Calu3 (cell line): ENCODE results near the gene RNU2-63P. TPM values are rescaled to one million over a fixed set of nuclear protein-coding genes. Genes with fewer than 3 reads are reported as not detected.

Experiments used
- Bru-seq: library from RNA; stranded (reverse); fragments of 400-500 nt; gene quantifications from one replicate; lab custom pipeline; 2021; lab: Mats Ljungman, UMichigan
- BruChase-seq, 2 experiments: library from RNA; stranded (reverse); fragments of 400-500 nt; gene quantifications; one replicate each; lab custom pipeline; 2021; lab: Mats Ljungman, UMichigan
- BruUV-seq: library from RNA; stranded (reverse); fragments of 400-500 nt; replicated peaks from 2 replicates; lab custom pipeline; 2021; lab: Mats Ljungman, UMichigan
- CTCF ChIA-PET: fragments of 300-600 bp; sonication (Branson Sonifier 250); formaldehyde crosslinking; loops from one replicate; lab custom pipeline; 2022; ENCODE audit warnings: antibody characterized with exemption; lab: Charles Lee
- DNase-seq: peaks from one replicate; pipeline ENCODE4 v3.0.0; 2022
- H3K27ac Mint-ChIP-seq: one replicate; pipeline ENCODE4 v1.8.0; 2022; ENCODE audit warnings: mixed read lengths; ENCODE audit not compliant: unreplicated experiment
- H3K27me3 Mint-ChIP-seq: one replicate; pipeline ENCODE4 v1.8.0; 2022; ENCODE audit warnings: mixed read lengths; ENCODE audit not compliant: unreplicated experiment
- H3K36me3 Mint-ChIP-seq: one replicate; pipeline ENCODE4 v1.8.0; 2022; ENCODE audit warnings: mild to moderate bottlenecking, moderate library complexity, mixed read lengths; ENCODE audit not compliant: insufficient read depth, unreplicated experiment
- H3K4me1 Mint-ChIP-seq: one replicate; pipeline ENCODE4 v1.8.0; 2022; ENCODE audit warnings: mild to moderate bottlenecking, low read depth, mixed read lengths; ENCODE audit not compliant: unreplicated experiment
- H3K4me3 Mint-ChIP-seq: one replicate; pipeline ENCODE4 v1.8.0; 2022; ENCODE audit warnings: mild to moderate bottlenecking, low read depth, moderate library complexity, mixed read lengths; ENCODE audit not compliant: unreplicated experiment
- H3K9me3 Mint-ChIP-seq: one replicate; pipeline ENCODE4 v1.8.0; 2022; ENCODE audit warnings: low read depth, mixed read lengths; ENCODE audit not compliant: unreplicated experiment
- CTCF ChIP-seq: fragments of 200-600 bp; IDR thresholded peaks from one replicate; pipeline ENCODE4 v1.8.0; 2022; ENCODE audit warnings: antibody characterized with exemption; ENCODE audit not compliant: unreplicated experiment
- intact Hi-C: fragments of 100-400 bp; cut with micrococcal nuclease; formaldehyde crosslinking; loops from one replicate; pipeline ENCODE4 v1.10.0; 2022; ENCODE audit not compliant: unreplicated experiment
- long read RNA-seq: library from polyadenylated mRNA; stranded (forward); transcript quantifications from one replicate; pipeline ENCODE4 v2.0.0, GENCODE V29; 2022
- total RNA-seq: library from RNA; stranded (reverse); gene quantifications from 2 replicates; pipeline ENCODE4 v1.2.3, GENCODE V29; 2022

Gene RNU2-63P
- total RNA-seq (not detected in 2 replicates), Bru-seq, nascent RNA (percentile 49 among the genes with signal in this experiment), BruChase-seq, experiment 1, labeled RNA remaining after a 6-hour chase (not detected), BruChase-seq, experiment 2, labeled RNA remaining after a 2-hour chase (not detected)
- long read RNA-seq, result 0 reads

- no peaks in the 10 kb centered on the region for H3K27me3 Mint-ChIP-seq
- intact Hi-C loops, result no loop called here
- peak within 1 kb of the TSS; percentile 100 for H3K27ac Mint-ChIP-seq
- CTCF ChIA-PET, result no interaction called here
- H3K4me3 Mint-ChIP-seq, result peak within 1 kb of the TSS; percentile 87
- peaks cover 21% of the 10 kb centered on the region for H3K36me3 Mint-ChIP-seq
- peaks cover 32% of the 10 kb centered on the region for H3K4me1 Mint-ChIP-seq
- H3K9me3 Mint-ChIP-seq, result no peaks in the 10 kb centered on the region
- BruUV-seq, result TSS peak; percentile 100
- peak; percentile 80 for DNase-seq
- no peak for TF ChIP-seq CTCF
These were observed at the start of gene RNU2-63P for GRCh38 chr2:88016086-88016959. Gene RNU2-63P (minus strand): TSS chr2:88016547.

- intact Hi-C loops, result no loop called here
- no peaks in the 10 kb centered on the region for H3K9me3 Mint-ChIP-seq
- no peak for TF ChIP-seq CTCF
- no peaks in the 10 kb centered on the region for H3K27me3 Mint-ChIP-seq
- CTCF ChIA-PET, result interaction anchor here (1.2 to 3.0 kb wide), 6 partner anchors 10 to 99 kb away, joined by 3 to 83 read pairs (median 6); no protein-coding TSS in a partner anchor
- no peak overlapping the region for H3K27ac Mint-ChIP-seq
- no peak for DNase-seq
- H3K4me1 Mint-ChIP-seq, result peaks cover 19% of the 10 kb centered on the region
- H3K4me3 Mint-ChIP-seq, result no peak overlapping the region
- peaks cover 3% of the 10 kb centered on the region for H3K36me3 Mint-ChIP-seq
- no TSS peak for BruUV-seq
These were observed 44.9 kb upstream of the RNU2-63P start for GRCh38 chr2:88061295-88061694.

- DNase-seq, result no peak
- no TSS peak for BruUV-seq
- Mint-ChIP-seq H3K27me3 (no peaks in the 10 kb centered on the region), H3K27ac (no peak overlapping the region), H3K9me3 (no peaks in the 10 kb centered on the region), H3K4me3 (no peak overlapping the region), H3K4me1 (peaks cover 23% of the 10 kb centered on the region), H3K36me3 (peaks cover 7% of the 10 kb centered on the region)
- TF ChIP-seq CTCF, result no peak
- CTCF ChIA-PET, result interaction anchor here (0.6 to 3.0 kb wide), 15 partner anchors 11 to 421 kb away, joined by 3 to 83 read pairs (median 4); partner anchors contain the start of gene THNSL2
- intact Hi-C loops, result no loop called here
These were observed 44.5 kb upstream of the RNU2-63P start for GRCh38 chr2:88060907-88061275.

- no TSS peak for BruUV-seq
These were observed 43.9 kb upstream of the RNU2-63P start for GRCh38 chr2:88059979-88060906.

More at GRCh38 chr2:88059979-88060906, 43.9 kb upstream of the RNU2-63P start:
- Mint-ChIP-seq H3K4me1 (peaks cover 26% of the 10 kb centered on the region), H3K27ac (no peak overlapping the region), H3K9me3 (no peaks in the 10 kb centered on the region), H3K27me3 (no peaks in the 10 kb centered on the region), H3K4me3 (no peak overlapping the region), H3K36me3 (peaks cover 14% of the 10 kb centered on the region)
- intact Hi-C loops, result no loop called here
- DNase-seq, result no peak
- TF ChIP-seq CTCF, result peak; percentile 62
- CTCF ChIA-PET, result interaction anchor here (0.6 to 3.0 kb wide), 18 partner anchors 11 to 421 kb away, joined by 3 to 83 read pairs (median 4); partner anchors contain the start of gene THNSL2
